A673 (cell line): ENCODE results near the gene WDR59.

Experiments
- CTCF ChIP-seq: fragments of 300-800, 200-600 bp; sonication (generic); conservative IDR thresholded peaks from 2 replicates; pipeline ENCODE4 v1.5.1; 2017; ENCODE audit warnings: low read depth, mild to moderate bottlenecking, antibody characterized with exemption, low read length, moderate library complexity, mixed read lengths
- EZH2 ChIP-seq: fragments of 200-600 bp; sonication (generic); IDR thresholded peaks from 2 replicates; pipeline ENCODE4 v1.6.1; 2017; ENCODE audit warnings: borderline replicate concordance, low read depth, mild to moderate bottlenecking, mixed read lengths, antibody characterized with exemption, low read length; ENCODE audit not compliant: poor library complexity, severe bottlenecking

GRCh38 chr16:74867281-74867849 lies 117.6 kb downstream of the WDR59 start:
- TF ChIP-seq CTCF (no peak), EZH2 (no peak)
